SK-N-MC (cell line): ENCODE measurements around the gene CTH.
"Not testable (repeated sequence)": the region's sequence is repeated elsewhere in the genome, so short reads cannot be mapped to it uniquely, and the experiment has no call there.

ENCODE experiments used
- EZH2 ChIP-seq: fragments of 200-600 bp; sonication (generic); IDR thresholded peaks from one replicate; pipeline ENCODE4 v1.6.1; 2017; ENCODE audit warnings: antibody characterized with exemption
- FOXP2 ChIP-seq: optimal IDR thresholded peaks from 2 replicates; pipeline ENCODE3; 2011; ENCODE audit warnings: mild to moderate bottlenecking, moderate library complexity; ENCODE audit not compliant: insufficient read depth; ENCODE audit errors: extremely low read length, control extremely low read depth
- POLR2AphosphoS5 ChIP-seq: IDR thresholded peaks from 2 replicates; pipeline ENCODE4 v1.6.1; 2012; ENCODE audit warnings: mild to moderate bottlenecking, low read depth, low read length, borderline replicate concordance

DNA sequence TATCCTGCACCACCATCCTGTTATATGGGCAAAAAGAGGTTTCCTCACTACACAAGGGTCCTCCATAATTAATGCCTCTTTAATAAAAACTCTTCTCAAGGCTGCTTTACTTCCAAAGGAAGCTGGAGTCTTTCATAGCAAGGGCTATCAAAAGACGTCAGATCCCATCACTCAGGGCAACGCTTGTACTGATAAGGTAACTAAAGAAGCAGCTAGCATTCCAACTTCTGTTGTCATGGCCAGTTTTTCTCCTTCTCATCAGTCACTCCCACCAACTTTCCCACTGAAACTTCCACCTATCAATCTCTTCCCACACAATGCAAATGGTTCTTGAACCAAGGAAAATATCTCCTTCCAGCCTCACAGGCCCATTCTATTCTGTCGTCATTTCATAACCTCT lies 39.5 kb upstream of the CTH start:
- not testable (repeated sequence) for TF ChIP-seq EZH2, POLR2AphosphoS5, FOXP2
